Activated naive CD4-positive, alpha-beta T cell treated with anti-CD3 and anti-CD28 coated beads, Interleukin-2, amount 50 U/mL, for 24 hours (primary cell): ENCODE results near the gene CDC42EP2.

Experiments used
- H3K27ac Mint-ChIP-seq: one replicate; pipeline ENCODE4 v1.8.0; 2021; ENCODE audit warnings: mild to moderate bottlenecking, mixed read lengths
- H3K27me3 Mint-ChIP-seq: one replicate; pipeline ENCODE4 v1.8.0; 2021; ENCODE audit warnings: mixed read lengths
- H3K36me3 Mint-ChIP-seq: one replicate; pipeline ENCODE4 v1.8.0; 2021; ENCODE audit warnings: mixed read lengths
- H3K4me1 Mint-ChIP-seq: one replicate; pipeline ENCODE4 v1.8.0; 2021; ENCODE audit warnings: mixed read lengths
- H3K4me3 Mint-ChIP-seq: one replicate; pipeline ENCODE4 v1.8.0; 2021; ENCODE audit warnings: mild to moderate bottlenecking, mixed read lengths
- H3K9me3 Mint-ChIP-seq: one replicate; pipeline ENCODE4 v1.8.0; 2021; ENCODE audit warnings: mixed read lengths

The CDC42EP2 gene, protein sequence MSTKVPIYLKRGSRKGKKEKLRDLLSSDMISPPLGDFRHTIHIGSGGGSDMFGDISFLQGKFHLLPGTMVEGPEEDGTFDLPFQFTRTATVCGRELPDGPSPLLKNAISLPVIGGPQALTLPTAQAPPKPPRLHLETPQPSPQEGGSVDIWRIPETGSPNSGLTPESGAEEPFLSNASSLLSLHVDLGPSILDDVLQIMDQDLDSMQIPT

DNA sequence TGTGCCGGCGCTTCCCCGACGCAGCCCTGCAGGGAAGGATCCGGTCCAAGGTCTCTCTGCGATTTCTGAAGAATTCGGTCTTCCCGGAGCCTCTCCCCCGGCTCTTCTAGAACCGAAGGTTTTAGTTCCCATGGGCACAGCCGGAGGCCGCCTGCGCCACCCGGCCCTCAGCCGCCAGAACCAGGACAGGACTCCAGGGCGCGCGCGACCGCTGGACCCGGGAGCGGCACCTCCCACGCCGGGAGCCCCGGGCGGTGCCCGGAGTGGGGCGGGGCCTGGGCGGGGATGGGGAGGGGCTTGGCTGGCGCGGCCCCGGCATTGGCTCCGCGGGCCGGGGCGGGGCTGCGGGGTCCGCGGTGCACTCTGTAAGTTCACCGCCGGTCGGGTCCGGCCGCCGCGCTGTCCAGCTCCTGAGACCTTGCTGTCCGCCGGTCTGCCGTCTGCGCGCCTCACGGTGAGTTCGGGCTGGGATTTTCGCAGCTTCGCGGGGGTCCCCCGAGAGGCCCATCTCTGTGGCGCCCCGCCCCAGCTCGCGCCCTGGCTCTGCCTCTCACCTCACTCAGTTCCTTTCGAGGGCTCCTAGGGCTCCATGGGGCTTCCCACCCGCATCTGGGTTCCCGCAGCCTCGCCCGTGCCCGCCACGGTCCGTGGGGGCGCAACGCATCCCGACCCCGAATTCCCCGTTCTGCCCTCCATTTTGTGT, at the start of gene CDC42EP2:
Gene CDC42EP2, plus strand, starts transcription at position 366 of the 703 bp plus-strand sequence. CDS start 6,033 bp downstream, outside the sequence.
- H3K36me3 Mint-ChIP-seq: no peaks in the 10 kb centered on the region
- H3K27ac Mint-ChIP-seq: peak within 1 kb of the TSS; percentile 41
- H3K4me1 Mint-ChIP-seq: peaks cover 9% of the 10 kb centered on the region
- peaks cover 1% of the 10 kb centered on the region for H3K27me3 Mint-ChIP-seq
- no peaks in the 10 kb centered on the region for H3K9me3 Mint-ChIP-seq
- H3K4me3 Mint-ChIP-seq: peak within 1 kb of the TSS; percentile 81

DNA sequence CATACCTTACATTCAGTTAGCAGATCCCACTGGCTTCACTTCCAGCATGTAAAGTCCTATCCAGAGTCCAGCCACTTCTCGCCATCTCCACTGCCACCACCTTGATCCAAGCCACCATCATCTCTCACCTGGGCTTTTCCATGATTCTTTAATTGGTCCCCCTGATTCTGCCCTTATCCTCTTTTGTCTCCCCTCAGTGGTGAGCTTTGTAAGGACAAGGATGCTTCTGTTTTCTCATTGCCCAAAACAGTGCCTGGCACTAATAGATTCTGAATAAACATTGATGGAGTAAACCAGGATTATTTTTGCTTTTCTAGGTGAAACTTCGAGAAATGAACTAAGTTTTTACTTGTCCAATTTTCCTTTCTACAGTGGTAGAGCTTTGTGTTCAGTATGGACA, 48.5 kb upstream of the CDC42EP2 start:
- H3K36me3 Mint-ChIP-seq: peaks cover 17% of the 10 kb centered on the region
- H3K4me1 Mint-ChIP-seq: peaks cover 30% of the 10 kb centered on the region
- peak overlapping the region; percentile 36 for H3K27ac Mint-ChIP-seq
- H3K4me3 Mint-ChIP-seq: no peak overlapping the region
- no peaks in the 10 kb centered on the region for H3K9me3 Mint-ChIP-seq
- H3K27me3 Mint-ChIP-seq: no peaks in the 10 kb centered on the region

DNA sequence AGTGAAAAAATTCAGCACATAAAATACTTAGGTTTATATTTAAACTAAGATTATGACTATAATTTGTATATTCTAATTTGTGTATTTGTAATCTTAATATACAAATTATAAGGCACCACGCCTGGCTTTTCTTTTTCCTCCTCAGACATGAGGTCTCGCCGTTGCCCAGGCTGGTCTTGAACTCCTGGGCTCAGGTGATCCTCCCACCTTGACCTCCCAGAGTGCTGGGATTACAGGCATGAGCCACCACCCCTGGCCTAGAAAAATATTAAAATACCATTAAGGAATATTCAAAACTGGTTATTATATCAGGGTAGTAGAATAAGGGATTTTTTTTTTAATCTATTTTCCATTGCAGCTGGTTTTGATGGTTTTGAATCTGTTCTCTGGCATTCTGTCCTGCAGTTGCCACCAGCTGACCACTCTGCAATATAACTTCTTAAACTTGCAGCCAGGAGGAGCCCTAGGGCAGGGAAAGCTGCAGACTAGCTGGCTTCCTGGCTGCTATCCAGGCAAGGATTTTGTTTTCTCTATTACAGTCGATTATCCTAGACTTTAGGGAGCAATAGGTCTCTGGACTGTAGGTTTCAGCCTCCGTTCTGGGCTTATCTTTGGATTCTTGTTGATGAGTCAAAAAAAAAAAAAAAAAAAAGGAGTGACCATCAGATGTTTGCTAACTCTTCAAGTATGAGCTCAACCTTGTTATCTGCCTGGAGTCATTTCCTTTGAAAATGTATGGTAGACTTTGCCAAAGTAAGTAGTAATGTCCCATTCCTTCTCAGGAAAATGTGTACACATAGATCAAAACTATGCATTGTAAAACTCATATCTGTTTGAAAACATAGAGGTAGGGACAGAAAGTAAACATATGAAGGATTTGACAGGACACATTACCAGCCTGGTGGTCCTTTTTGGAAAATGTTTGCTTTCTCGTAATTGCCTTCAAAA, 39.7 kb upstream of the CDC42EP2 start:
- H3K27ac Mint-ChIP-seq: no peak overlapping the region
- peaks cover 16% of the 10 kb centered on the region for H3K36me3 Mint-ChIP-seq
- no peak overlapping the region for H3K4me3 Mint-ChIP-seq
- no peaks in the 10 kb centered on the region for H3K27me3 Mint-ChIP-seq
- H3K9me3 Mint-ChIP-seq: no peaks in the 10 kb centered on the region
- peaks cover 6% of the 10 kb centered on the region for H3K4me1 Mint-ChIP-seq

DNA sequence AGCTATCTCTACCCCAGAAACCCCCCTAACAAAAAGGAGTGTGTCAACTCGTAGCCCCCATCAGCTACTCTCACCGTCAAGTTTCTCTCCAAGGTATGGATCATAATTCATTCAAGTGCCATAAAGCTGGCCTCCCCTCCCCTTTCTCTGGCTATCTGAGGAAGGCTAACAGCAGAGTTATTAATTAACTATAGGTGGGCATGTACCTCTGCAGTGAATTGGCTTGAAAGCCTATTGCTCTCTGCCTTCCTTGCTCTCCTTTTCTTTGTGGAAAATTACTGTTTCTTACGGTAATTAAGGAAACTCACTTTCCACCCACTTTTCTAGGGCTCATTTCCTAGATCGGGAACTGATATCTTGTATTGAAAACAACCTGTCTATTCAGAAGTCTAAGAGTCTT, 38.8 kb upstream of the CDC42EP2 start:
- no peak overlapping the region for H3K4me3 Mint-ChIP-seq
- H3K9me3 Mint-ChIP-seq: no peaks in the 10 kb centered on the region
- H3K36me3 Mint-ChIP-seq: peaks cover 13% of the 10 kb centered on the region
- no peak overlapping the region for H3K27ac Mint-ChIP-seq
- no peaks in the 10 kb centered on the region for H3K27me3 Mint-ChIP-seq
- peaks cover 8% of the 10 kb centered on the region for H3K4me1 Mint-ChIP-seq

DNA sequence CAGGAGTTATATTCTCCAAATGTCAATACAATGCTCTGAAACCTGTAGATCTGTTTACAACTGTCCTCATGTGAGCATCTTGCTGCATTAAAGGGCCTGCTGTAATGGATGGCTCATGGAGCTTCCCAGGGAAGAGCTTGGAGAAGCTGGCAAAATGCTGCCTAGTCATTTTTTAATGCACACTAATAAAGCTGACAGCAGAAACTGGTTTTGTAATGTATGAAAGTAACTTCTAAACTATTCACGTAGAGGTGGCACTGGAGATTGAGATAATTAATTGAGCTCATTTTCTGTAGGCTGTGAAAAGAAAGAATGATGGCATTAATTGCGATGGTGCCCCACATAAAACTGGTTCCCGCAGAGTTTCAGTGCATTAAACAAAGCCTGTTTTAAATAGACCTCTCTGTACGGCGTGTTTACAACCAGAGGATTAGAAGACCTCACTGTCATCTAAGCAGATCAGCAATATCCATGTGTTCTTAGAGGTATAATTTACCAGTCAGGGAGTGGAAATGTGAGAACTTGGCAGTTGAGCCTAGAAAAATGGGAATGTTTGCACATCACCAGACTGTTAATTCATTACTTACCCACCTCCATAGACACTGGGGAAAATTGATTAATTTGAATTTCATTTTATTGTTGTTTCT, 36.9 kb upstream of the CDC42EP2 start:
- H3K27me3 Mint-ChIP-seq: no peaks in the 10 kb centered on the region
- no peaks in the 10 kb centered on the region for H3K9me3 Mint-ChIP-seq
- peaks cover 8% of the 10 kb centered on the region for H3K4me1 Mint-ChIP-seq
- peaks cover 16% of the 10 kb centered on the region for H3K36me3 Mint-ChIP-seq
- H3K27ac Mint-ChIP-seq: no peak overlapping the region
- no peak overlapping the region for H3K4me3 Mint-ChIP-seq

DNA sequence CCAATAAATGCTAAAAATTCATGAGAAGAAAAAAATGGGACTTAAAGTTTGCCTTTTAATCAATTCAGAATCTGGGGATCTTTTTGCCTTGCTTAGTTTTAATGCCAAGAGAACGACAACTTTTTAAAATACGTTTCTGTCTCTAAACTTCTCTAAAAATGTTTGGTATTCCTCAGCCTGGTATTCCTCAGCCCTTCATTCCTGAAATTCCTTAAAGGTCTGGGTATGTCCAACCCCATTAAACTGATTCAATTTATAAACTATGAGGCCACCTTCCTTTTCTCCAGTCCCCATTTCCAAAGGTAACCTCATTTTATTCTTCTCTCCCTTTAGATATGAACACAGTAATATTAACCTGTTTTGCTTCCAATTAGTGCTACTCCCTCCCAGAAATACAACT, 36.3 kb upstream of the CDC42EP2 start:
- H3K27ac Mint-ChIP-seq: no peak overlapping the region
- H3K9me3 Mint-ChIP-seq: no peaks in the 10 kb centered on the region
- H3K4me1 Mint-ChIP-seq: peaks cover 8% of the 10 kb centered on the region
- H3K4me3 Mint-ChIP-seq: no peak overlapping the region
- H3K36me3 Mint-ChIP-seq: peaks cover 16% of the 10 kb centered on the region
- no peaks in the 10 kb centered on the region for H3K27me3 Mint-ChIP-seq

DNA sequence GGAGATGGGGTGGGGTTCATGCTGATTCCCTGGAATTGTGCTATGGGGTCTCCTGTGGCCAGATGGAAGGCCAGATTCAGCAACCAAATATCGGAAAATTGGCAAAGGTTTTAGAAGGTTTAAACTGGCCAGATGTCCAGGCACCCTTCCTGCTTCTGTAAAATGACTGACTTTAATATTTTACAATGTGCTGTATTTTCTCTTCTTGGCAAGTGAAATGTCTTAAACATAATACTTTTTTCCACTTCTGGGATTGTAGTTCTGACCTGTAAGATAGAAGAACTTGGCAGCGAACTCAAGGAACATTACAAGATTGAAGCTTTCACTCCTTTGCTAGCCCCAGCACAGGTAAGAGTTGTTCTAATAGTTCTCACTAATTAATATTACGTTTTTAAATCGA, 35.4 kb upstream of the CDC42EP2 start:
- H3K36me3 Mint-ChIP-seq: peaks cover 16% of the 10 kb centered on the region
- H3K4me3 Mint-ChIP-seq: no peak overlapping the region
- no peaks in the 10 kb centered on the region for H3K27me3 Mint-ChIP-seq
- peaks cover 8% of the 10 kb centered on the region for H3K4me1 Mint-ChIP-seq
- no peak overlapping the region for H3K27ac Mint-ChIP-seq
- H3K9me3 Mint-ChIP-seq: no peaks in the 10 kb centered on the region

DNA sequence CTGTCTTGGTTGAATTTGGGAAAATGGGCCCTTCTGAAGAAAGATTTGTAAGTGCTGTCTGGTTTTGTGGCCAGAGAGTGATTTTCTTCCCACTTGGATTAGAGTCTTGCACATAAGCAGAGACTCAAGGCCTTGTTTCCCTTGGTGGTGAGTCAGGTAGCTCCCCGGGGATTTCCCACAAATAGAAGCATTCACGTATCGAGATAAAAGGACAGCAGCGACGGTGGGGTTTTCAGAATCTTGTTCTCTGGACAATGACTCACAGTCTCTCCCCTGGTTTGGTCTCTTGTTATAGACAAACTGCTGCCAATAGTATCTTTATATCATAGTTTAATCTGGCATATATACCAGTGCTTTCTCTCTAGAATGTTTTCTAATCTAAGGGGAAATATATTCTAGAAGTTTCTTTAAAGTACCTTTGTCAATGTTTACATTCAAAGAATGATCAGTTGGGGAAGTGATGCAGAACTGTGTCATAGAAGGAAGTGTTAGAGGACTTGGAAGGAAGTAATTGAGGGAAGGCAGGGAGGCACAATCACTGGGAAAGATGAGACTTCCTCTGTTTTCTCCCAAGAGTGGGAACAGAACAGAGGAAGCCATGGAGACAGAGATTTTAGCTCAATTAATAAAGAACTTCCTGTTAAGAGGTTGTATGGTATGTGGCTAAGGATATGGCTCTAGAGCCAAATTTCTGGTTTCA, 34.8 kb upstream of the CDC42EP2 start:
- Mint-ChIP-seq H3K9me3 (no peaks in the 10 kb centered on the region), H3K4me3 (no peak overlapping the region), H3K27me3 (no peaks in the 10 kb centered on the region), H3K27ac (peak overlapping the region; percentile 59), H3K36me3 (peaks cover 16% of the 10 kb centered on the region), H3K4me1 (peaks cover 8% of the 10 kb centered on the region)

DNA sequence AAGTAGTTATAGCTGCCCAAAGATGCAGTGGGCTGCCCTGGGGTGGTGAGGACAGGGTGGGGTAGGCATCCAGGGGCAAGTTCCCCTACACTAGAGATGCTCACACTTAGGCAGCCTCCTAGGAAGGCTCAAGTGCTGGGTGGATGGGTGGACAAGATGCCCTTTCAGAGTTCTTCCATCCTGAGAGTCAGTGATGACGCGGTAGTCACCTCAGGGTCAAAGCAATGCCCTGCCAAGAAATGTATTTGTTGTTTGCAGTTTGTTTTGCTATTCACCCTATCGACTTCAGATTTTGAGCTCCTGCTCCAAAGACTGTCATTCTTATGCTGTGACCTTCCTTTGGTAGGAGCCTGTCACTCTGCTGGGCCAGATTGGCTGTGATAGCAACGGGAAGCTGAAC, 34.0 kb upstream of the CDC42EP2 start:
- no peaks in the 10 kb centered on the region for H3K9me3 Mint-ChIP-seq
- H3K4me3 Mint-ChIP-seq: no peak overlapping the region
- H3K27ac Mint-ChIP-seq: no peak overlapping the region

DNA sequence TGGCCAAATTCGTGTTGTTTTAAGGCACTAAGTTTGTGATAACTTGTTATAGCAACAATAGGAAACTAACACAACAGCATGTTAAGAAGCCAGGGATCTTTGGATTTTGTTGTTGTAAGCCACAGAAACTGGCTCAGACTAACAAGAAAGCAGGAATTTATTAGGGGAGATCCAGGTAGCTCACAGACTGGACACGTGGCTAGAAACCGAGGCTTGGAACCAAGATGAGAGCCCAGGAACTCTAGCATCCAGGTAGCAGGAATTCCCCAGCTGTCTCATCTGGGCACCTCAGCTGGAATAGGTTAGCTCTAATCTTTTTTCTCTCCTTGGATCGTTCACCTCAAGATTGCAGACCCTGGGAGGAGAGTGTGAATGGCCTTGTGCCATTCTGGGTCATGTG, 28.0 kb upstream of the CDC42EP2 start:
- Mint-ChIP-seq H3K9me3 (no peaks in the 10 kb centered on the region), H3K4me3 (no peak overlapping the region), H3K4me1 (no peaks in the 10 kb centered on the region), H3K27me3 (no peaks in the 10 kb centered on the region), H3K27ac (no peak overlapping the region), H3K36me3 (peaks cover 15% of the 10 kb centered on the region)

More for the DNA sequence above, 34.0 kb upstream of the CDC42EP2 start:
- H3K36me3 Mint-ChIP-seq: peaks cover 16% of the 10 kb centered on the region
- no peaks in the 10 kb centered on the region for H3K27me3 Mint-ChIP-seq
- H3K4me1 Mint-ChIP-seq: peaks cover 8% of the 10 kb centered on the region

DNA sequence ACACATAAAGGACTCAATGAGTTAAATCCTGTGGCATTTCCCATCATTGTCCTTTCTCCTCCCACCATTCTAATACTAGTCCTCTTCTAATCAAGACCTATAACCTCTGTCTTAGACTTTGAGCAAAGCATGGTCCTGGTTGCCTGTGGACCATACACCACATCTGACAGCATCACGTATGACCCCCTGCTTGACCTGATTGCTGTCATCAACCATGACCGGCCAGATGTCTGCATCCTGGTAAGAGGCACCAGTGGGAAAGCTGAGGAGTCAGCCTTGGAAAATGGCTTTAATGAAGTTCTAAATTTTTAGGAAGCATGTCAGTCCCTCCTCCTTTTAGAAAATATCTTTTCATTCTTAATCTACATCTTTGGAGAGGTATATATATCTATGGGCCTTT, 27.1 kb upstream of the CDC42EP2 start:
- Mint-ChIP-seq H3K4me3 (no peak overlapping the region), H3K9me3 (no peaks in the 10 kb centered on the region), H3K4me1 (no peaks in the 10 kb centered on the region), H3K27ac (no peak overlapping the region), H3K27me3 (no peaks in the 10 kb centered on the region), H3K36me3 (peaks cover 11% of the 10 kb centered on the region)

DNA sequence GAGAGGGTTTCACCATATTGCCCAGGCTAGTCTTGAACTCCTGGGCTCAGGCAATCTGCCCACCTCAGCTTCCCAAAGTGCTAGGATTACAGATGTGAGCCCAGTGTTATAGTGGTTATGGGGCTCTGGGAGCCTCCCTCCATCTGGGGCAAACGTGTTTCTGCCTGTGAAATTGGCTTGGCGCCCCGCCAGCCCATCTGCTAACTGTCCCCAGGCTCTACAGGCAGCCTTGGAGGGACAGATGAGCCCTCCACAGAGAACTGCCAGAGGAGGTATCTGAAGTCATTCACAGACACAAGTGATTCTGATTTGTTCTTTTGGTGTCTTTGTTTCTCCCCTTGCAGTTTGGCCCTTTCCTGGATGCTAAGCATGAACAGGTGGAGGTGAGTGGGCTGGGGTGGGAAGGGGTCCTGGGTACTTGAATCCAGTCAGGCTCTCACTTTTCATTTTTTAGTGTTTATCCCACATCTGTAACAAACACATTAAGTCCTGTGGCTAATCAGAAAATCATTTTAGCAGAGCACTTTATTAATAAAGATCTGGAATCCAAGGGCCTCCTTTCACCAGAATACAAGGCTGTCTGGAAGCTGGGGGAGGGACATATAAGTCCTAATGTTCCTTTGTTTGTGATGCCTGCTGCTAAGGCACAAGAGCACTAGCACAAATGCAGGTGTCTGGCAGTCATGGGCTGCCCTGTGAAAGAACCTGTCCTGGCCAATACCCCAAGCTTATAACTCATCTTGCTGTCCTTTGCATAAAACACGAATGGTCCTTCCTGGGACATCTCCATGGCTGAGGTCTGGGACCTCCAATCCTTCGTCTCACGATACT, 25.7 kb upstream of the CDC42EP2 start:
- H3K4me1 Mint-ChIP-seq: no peaks in the 10 kb centered on the region
- H3K4me3 Mint-ChIP-seq: no peak overlapping the region
- peaks cover 11% of the 10 kb centered on the region for H3K36me3 Mint-ChIP-seq
- H3K9me3 Mint-ChIP-seq: no peaks in the 10 kb centered on the region
- H3K27me3 Mint-ChIP-seq: no peaks in the 10 kb centered on the region
- peak overlapping the region; percentile 65 for H3K27ac Mint-ChIP-seq

DNA sequence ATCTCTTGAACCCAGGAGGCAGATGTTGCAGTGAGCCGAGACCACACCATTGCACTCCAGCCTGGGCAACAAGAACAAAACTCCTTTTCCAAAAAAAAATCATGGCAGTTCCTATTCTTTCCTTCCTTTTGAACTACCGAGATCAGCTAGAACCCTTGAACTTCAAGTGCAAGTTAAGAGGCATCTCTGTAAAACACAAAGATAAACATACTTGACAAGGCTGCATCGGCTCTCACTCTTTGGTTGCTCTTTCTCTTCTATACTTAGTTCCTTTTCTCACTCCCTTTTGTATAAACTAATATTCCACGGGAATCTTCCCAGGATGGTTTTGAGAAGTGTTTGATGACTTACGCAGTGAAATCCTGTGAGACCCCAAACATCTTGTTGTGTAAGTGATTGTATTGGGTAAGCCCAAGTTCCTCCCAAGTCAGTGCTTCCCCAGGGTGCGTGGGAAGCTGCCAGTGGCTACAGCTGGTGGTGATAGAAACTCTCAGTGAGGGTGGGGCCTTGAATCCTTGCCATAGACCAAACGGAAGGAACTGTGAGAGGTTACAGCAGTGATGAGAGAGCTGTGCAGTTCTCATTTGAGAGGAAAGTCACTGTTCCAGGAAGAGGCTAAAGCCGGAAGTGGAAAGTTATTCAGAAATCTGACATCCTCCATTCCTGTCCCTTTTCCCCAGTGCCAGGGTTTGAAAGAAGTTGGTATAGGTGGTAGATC, 24.1 kb upstream of the CDC42EP2 start:
- H3K27ac Mint-ChIP-seq: no peak overlapping the region
- H3K27me3 Mint-ChIP-seq: no peaks in the 10 kb centered on the region
- no peaks in the 10 kb centered on the region for H3K4me1 Mint-ChIP-seq
- H3K4me3 Mint-ChIP-seq: no peak overlapping the region
- no peaks in the 10 kb centered on the region for H3K9me3 Mint-ChIP-seq
- peaks cover 11% of the 10 kb centered on the region for H3K36me3 Mint-ChIP-seq

DNA sequence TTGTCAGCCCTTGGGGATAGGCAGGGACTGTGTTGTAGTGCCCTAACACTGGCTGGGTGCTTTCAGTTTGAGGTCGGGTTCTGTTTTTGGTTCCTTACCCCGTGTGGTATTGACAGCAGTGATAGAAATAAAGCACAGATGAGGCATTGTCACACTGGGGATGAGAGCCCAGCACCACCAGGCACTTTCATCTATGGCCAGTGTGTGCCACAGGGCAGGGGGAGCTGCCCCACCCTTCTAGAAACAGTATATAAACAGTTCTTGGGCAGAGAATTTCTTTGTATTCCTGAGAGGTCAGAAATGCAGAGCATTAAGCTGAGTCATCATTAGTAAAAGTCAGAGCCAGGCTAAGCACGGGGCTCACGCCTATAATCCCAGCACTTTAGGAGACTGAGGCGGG, 23.1 kb upstream of the CDC42EP2 start:
- Mint-ChIP-seq H3K27me3 (no peaks in the 10 kb centered on the region), H3K36me3 (peaks cover 9% of the 10 kb centered on the region), H3K4me1 (no peaks in the 10 kb centered on the region), H3K4me3 (no peak overlapping the region), H3K27ac (no peak overlapping the region), H3K9me3 (no peaks in the 10 kb centered on the region)
